IPS-NIHi11 (cell line): Measurements from ENCODE around the gene ZKSCAN1.
A peak's percentile ranks its signal among the peaks of the same experiment; 100 is the strongest.

Experiments used
- DNase-seq: peaks from one replicate; pipeline ENCODE4 v3.0.0; 2012; ENCODE audit warnings: mixed read lengths, low spot score

The ZKSCAN1 gene

DNA sequence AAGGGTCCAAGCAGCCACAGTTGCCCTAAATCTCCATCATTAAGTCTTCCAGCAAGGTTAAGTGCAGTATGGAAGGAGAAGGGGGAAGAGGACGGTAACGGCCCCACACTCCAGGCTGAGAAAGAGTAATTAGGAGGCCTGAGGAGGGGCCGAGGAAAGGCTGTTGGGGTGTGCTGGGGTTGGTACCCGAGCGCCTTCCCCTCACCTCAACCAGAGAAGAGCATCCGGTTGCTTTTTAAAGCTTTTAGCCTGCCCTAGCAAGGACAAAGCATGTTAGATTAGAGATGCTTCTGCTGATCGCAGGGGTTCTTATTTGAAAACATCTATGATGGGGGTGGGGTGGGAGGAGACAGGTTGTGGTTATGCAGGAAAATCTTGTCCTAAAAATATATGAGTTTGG, 25.2 kb downstream of the ZKSCAN1 start:
- no peak for DNase-seq

- DNase-seq: peak; percentile 26
Measured at GRCh38 chr7:100044718-100045117, 29.3 kb downstream of the ZKSCAN1 start.

- no peak for DNase-seq
Measured at GRCh38 chr7:100048680-100049079, 33.3 kb downstream of the ZKSCAN1 start.

- peak; percentile 98 for DNase-seq
Measured at GRCh38 chr7:100049441-100050291, 34.3 kb downstream of the ZKSCAN1 start, which contains the start of gene ZSCAN21. Gene ZSCAN21, plus strand, starts transcription at chr7:100049774. Its CDS starts 7,233 bp downstream, at chr7:100057007.

DNA sequence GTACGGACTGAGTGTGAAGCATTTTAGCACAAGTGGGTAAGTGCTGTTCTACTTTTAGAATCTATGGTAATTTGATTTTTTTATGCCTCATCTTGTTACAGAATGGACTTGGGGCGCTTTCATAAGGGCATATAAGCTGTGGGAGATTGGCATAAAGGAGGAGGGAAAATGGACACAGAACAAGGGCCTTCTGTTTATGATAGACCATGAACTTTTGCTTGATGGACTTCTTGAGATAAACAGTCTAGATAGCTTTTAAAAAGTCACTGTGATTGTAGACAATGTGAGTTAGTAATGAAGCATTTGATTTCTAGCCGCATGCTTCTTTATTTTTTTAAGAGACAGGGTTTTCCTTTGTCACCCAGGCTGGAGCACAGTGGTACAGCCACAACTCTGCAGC, 36.2 kb downstream of the ZKSCAN1 start:
- DNase-seq: no peak

GRCh38 chr7:100053215-100053614, 37.8 kb downstream of the ZKSCAN1 start:
- DNase-seq: peak; percentile 43

- no peak for DNase-seq
Measured at GRCh38 chr7:100057006-100057405, 41.6 kb downstream of the ZKSCAN1 start.

GRCh38 chr7:100059251-100059739, 43.9 kb downstream of the ZKSCAN1 start:
- no peak for DNase-seq

- no peak for DNase-seq
Measured at GRCh38 chr7:100061518-100062193, 46.3 kb downstream of the ZKSCAN1 start.

DNA sequence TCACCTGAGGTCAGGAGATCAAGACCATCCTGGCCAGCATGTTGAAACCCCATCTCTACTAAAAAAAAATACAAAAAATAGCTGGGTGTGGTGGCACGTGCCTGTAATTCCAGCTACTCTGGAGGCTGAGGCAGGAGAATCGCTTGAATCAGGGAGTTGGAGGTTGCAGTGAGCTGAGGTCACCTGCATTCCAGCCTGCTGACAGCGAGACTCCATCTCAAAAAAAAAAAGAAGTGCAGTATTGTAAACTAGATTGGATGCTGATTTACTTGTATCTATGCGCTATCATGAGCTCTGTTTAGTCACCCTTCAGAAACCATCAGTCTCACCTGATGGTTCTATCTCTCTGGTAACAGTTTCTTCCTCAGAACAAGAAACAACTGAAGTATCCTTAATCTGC, 48.0 kb downstream of the ZKSCAN1 start:
- DNase-seq: no peak

DNA sequence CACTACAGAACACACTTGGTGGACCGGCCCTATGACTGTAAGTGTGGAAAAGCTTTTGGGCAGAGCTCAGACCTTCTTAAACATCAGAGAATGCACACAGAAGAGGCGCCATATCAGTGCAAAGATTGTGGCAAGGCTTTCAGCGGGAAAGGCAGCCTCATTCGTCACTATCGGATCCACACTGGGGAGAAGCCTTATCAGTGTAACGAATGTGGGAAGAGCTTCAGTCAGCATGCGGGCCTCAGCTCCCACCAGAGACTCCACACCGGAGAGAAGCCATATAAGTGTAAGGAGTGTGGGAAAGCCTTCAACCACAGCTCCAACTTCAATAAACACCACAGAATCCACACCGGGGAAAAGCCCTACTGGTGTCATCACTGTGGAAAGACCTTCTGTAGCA, 48.8 kb downstream of the ZKSCAN1 start:
- DNase-seq: no peak

GRCh38 chr7:100065452-100066186, 50.2 kb downstream of the ZKSCAN1 start:
- no peak for DNase-seq

DNA sequence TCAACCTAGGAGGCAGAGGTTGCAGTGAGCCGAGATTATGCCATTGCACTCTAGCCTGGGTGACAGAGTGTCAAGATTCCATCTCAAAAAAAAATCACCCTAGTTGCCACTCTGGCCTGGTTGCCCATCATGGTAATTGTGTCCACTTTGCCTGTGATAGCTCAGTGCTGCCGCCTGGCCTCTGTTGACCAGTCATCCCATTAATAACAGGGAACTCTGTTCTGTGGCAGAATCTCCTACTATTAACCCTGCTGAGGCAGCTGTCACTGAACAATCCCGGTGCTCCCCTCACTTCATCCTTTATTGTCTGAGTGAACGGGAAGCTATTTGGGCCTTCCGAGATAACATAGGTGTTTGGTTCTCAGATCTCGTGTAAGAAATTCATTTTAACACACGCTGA, 51.6 kb downstream of the ZKSCAN1 start:
- DNase-seq: peak; percentile 32

DNA sequence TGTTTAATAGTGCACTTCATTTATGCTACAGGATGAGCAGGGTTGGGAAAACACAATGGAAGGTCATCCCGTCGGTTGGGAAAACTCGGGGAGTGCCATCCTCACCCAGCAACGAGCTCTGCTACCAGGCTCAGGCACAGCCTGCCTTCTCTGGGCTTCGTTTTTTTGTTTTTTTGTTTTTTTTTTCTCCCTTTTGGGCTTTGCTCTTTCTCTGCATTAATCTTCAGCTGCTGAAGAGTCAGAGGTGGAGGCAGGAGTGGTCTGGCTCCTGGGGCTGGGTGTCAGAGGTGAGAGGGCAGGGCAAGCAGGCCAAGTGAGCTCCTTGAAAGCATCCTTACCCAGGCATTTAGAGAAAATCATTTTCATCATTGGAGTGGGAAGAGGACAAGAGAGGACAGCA, 54.6 kb downstream of the ZKSCAN1 start:
- no peak for DNase-seq

- DNase-seq: no peak
Measured at GRCh38 chr7:100071018-100071723, 55.8 kb downstream of the ZKSCAN1 start.

DNA sequence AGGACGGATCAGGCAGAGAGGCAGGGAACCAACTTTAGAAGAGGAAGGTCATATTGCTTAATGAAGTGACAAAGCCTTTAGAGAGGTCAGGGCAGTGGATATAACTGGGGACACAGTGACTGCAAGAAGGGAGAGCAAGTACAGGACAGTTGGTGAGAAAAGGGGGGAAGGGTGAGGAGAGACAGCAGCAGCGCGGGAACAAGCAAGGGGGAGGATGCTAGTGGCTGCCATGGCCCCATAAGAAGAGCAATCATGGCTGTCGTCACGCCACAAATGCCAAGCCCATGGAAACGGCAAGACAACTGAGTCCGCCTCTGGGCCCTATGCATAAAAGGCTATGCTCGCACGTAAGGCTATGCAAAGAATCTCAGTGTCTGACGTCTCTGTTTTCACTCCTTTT, 57.1 kb downstream of the ZKSCAN1 start:
- no peak for DNase-seq

DNA sequence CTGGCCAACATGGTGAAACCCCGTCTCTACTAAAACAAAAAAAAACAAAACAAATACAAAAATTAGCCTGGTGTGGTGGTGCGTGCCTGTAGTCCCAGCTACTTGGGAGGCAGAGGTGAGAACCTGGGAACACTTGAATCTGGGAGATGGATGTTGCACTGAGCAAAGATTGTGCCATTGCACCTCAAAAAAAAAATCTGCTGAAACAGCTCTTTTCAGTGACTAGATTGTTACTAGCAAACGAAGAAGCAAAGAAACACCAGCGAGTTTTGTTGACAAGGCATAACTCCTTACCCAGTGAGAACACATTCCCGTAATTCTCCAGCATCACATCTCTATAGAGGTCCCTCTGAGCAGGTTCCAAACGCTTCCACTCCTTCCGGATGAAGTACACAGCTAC, 59.4 kb downstream of the ZKSCAN1 start:
- DNase-seq: no peak

- DNase-seq: no peak
Measured at GRCh38 chr7:100075418-100075817, 60.0 kb downstream of the ZKSCAN1 start.

DNA sequence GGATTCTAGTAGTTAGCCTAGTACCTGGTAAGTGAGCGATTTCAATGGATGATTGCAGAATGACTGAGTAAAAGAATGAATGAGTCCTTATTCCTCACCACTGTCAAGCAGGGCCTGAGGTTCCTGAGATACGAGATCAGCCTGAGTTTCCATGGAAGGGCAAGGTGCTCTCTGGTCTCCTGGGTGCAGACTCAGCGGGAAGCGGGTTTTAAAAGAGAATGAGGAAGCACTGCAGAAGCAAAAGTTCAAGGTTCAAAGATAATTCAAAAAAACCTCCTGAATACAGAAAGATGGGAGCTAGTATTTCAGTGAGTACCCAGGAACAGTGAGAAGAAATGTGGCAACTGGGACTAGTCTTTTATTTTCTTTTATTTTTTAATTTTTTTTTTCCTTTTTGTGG, 61.8 kb downstream of the ZKSCAN1 start:
- DNase-seq: no peak

GRCh38 chr7:100079024-100079560, 63.7 kb downstream of the ZKSCAN1 start:
- DNase-seq: no peak

DNA sequence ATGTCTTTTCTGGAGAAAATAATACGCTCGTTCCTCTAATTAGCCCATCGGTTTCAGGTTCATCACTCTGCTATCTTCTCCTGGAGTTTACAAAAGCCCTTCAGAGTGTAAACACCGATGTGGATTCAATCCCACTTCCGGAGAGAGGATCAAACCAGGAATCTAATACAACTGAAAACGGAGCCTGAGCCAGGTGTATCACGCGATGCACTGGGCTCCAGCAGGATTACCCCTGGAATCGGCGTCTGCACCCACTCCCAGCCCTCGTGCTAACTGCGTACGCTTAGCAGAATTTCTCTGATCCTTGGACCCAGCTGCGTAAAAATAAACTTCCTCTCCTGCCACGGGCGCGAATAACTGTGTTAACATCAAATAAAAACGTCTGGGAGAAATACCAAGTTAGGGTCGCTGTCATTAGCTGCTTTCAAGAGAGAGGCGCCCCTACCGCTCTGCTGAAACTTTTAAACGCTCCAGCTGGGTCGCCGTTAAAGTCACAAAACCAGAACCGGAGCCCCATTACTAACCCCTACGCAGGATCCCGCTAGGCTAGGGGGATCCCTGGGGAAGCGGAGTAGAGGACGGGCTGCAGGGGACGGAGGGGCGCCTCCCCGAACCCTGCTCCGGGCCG, 65.6 kb downstream of the ZKSCAN1 start:
- DNase-seq: no peak
